Measurements from ENCODE around the gene DCTN3. TPM values are rescaled to one million over a fixed set of nuclear protein-coding genes. Genes with fewer than 3 reads are reported as not detected.

The DCTN3 gene
- total and polyA plus RNA-seq, 12 donors, result 30.5 to 143 (median 127) TPM

- peaks cover 0 to 67% (median 15%) of the 10 kb centered on the region in 9 donors for H3K36me3 ChIP-seq
- intact Hi-C loops (cut with DNase I), result no loop called here
- H3K4me3 ChIP-seq, result no peak overlapping the region
- H3K4me1 ChIP-seq, result peaks cover 8 to 30% (median 22%) of the 10 kb centered on the region in 9 donors
- no peak overlapping the region for H3K27ac ChIP-seq
- no peak for ATAC-seq
- WGBS, 2 donors, result 89 to 95% methylated on average over 14 of the region's 14 CpGs
- no peaks in the 10 kb centered on the region for H3K9me3 ChIP-seq
- H3K27me3 ChIP-seq, result no peaks in the 10 kb centered on the region
- DNase-seq, result no peak
- no peak for TF ChIP-seq CTCF (IDR thresholded peaks at IDR 0.05)
Observed at GRCh38 chr9:34658461-34658860, 38.2 kb upstream of the DCTN3 start.

- TF ChIP-seq CTCF (IDR thresholded peaks at IDR 0.05), result no peak
- H3K4me1 ChIP-seq, result peaks cover 12 to 45% (median 36%) of the 10 kb centered on the region in 9 donors
- H3K27me3 ChIP-seq, result no peaks in the 10 kb centered on the region
- H3K27ac ChIP-seq, result no peak overlapping the region
- DNase-seq (no peak), ATAC-seq (no peak)
- intact Hi-C loops (cut with DNase I), result no loop called here
- H3K4me3 ChIP-seq, result no peak overlapping the region
- peaks cover 0 to 55% (median 15%) of the 10 kb centered on the region in 9 donors for H3K36me3 ChIP-seq
- WGBS, 2 donors, result 96% methylated on average over 5 of the region's 5 CpGs
- no peaks in the 10 kb centered on the region for H3K9me3 ChIP-seq
Observed at GRCh38 chr9:34656992-34657391, 36.7 kb upstream of the DCTN3 start.

- Histone ChIP-seq H3K27ac (peak overlapping the region in 8 of 10 donors; percentile 24 to 93 (median 85)), H3K4me3 (no peak overlapping the region), H3K27me3 (no peaks in the 10 kb centered on the region), H3K9me3 (no peaks in the 10 kb centered on the region), H3K36me3 (peaks cover 0 to 45% (median 8%) of the 10 kb centered on the region in 9 donors), H3K4me1 (peaks cover 12 to 59% (median 46%) of the 10 kb centered on the region in 9 donors)
- no peak for TF ChIP-seq CTCF (IDR thresholded peaks at IDR 0.05)
- ATAC-seq (no peak), DNase-seq (no peak)
- 66 to 77% methylated on average over 5 of the region's 5 CpGs for WGBS, 2 donors
- intact Hi-C loops (cut with DNase I), result no loop called here
Observed at GRCh38 chr9:34655394-34655793, 35.1 kb upstream of the DCTN3 start.

GRCh38 chr9:34654323-34655051 is 34.2 kb upstream of the DCTN3 start:
- Histone ChIP-seq H3K4me3 (peak overlapping the region in 4 of 10 donors; percentile 8 to 58 (median 36)), H3K4me1 (peaks cover 12 to 59% (median 46%) of the 10 kb centered on the region in 9 donors), H3K27ac (peak overlapping the region; percentile 31 to 93 (median 82)), H3K9me3 (no peaks in the 10 kb centered on the region), H3K27me3 (no peaks in the 10 kb centered on the region), H3K36me3 (peaks cover 0 to 45% (median 4%) of the 10 kb centered on the region in 9 donors)
- ATAC-seq, result peak; percentile 41 to 79 (median 68)
- no peak for TF ChIP-seq CTCF (IDR thresholded peaks at IDR 0.05)
- intact Hi-C loops (cut with DNase I), result no loop called here
- WGBS, 2 donors, result 21 to 34% methylated on average over 11 of the region's 11 CpGs
- DNase-seq, result peak; percentile 79 to 85

All from heart right ventricle (tissue), 16 donors.